Pancreas (tissue), 10 donors: ENCODE data around the gene FBXO47. TPM values are rescaled to one million over a fixed set of nuclear protein-coding genes. Genes with fewer than 3 reads are reported as not detected.
A peak's percentile ranks its signal among the peaks of the same experiment; 100 is the strongest.

ENCODE experiments used
- ATAC-seq, 4 donors: fragments of 200-7000 bp; cut with Tn5 transposase; one replicate each; pipeline versions ENCODE4 v1.8.0 to v1.9.1; 2020; ENCODE audit warnings: mild to moderate bottlenecking in 4 of 4, moderate library complexity in 4 of 4
- DNase-seq, 6 donors: peaks; one replicate each; pipeline ENCODE4 v3.0.0-alpha.2; 2020
- FAIRE-seq: peaks from 2 replicates; lab custom pipeline; 2012; peaks lifted over from hg19 to GRCh38; lab: Jason Lieb, UNC
- H3K27ac ChIP-seq, 4 donors: fragments of 200-600 bp; sonication (generic); 1 replicate in 3 of 4; 2 replicates in 1 of 4; pipeline versions ENCODE4 v1.5.0 to v1.8.0; 2020
- H3K27me3 ChIP-seq, 4 donors: fragments of 200-600 bp; one replicate each; pipeline ENCODE4 v1.8.0; 2021
- H3K36me3 ChIP-seq, 3 donors: fragments of 200-600 bp; sonication (generic) in 1 of 3; one replicate each; pipeline versions ENCODE4 v1.5.0 to v1.8.0; 2020 to 2021
- H3K4me1 ChIP-seq, 3 donors: fragments of 200-600 bp; one replicate each; pipeline ENCODE4 v1.8.0; 2021
- H3K4me3 ChIP-seq, 4 donors: fragments of 200-600 bp; sonication (generic) in 2 of 4; one replicate each; pipeline versions ENCODE4 v1.5.0 to v1.8.0; 2020 to 2021
- H3K9me3 ChIP-seq, 4 donors: fragments of 200-600 bp; one replicate each; pipeline ENCODE4 v1.8.0; 2021
- CTCF ChIP-seq, 4 donors: fragments of 200-600 bp; sonication (generic) in 3 of 4; IDR thresholded peaks; one replicate each; pipeline versions ENCODE4 v1.5.0 to v1.8.0; 2021; ENCODE audit warnings: antibody characterized with exemption in 4 of 4
- WGBS, 2 donors: extraction: QIAGEN DNeasy Blood & Tissue Kit; methylation state at CpG; one replicate each; pipeline ENCODE4 v1.1.7; 2013; 5-methylcytosine and 5-hydroxymethylcytosine counted together
- intact Hi-C, 3 donors: fragments of 100-400 bp; cut with DNase I; formaldehyde crosslinking; loops; one replicate each; pipeline versions ENCODE4 v1.11.1 to v1.14.2; 2022
- polyA plus RNA-seq, 2 donors: library from polyadenylated mRNA; stranded (reverse); fragments of 200-250 nt; gene quantifications; one replicate each; pipeline ENCODE4 v1.2.3, GENCODE V29; 2013
- total RNA-seq, 6 donors: library from RNA; stranded (reverse); fragmentation: NEBNext Ultra II Directional in 4 of 6; extraction: Animal tissue kit (Norgen Biotek cat#: 25700) in 4 of 6; gene quantifications; one replicate each; pipeline versions ENCODE4 v1.2.1 to v1.2.4, GENCODE V29; 2021 to 2023
- donor health status: healthy with polysubstance abuse.
- donor health status: DM: no; HTN: no; CAD: no; lungs with moderate emphysema.
- donor health status: DM: no; HTN: no; CAD: no.
- donor health status: control.
- donor health status: control.
- donor health status: Bipolar disorder and iron deficiency.
- donor health status: DM: yes; HTN: yes; CAD: no.
- donor health status: DM: no; HTN: no; CAD: no.
- donor health status: DM: no; HTN: no; CAD: no.
- donor health status: DM: yes; HTN: yes; CAD: no.

FBXO47 gene
- total and polyA plus RNA-seq, 8 donors: 0.06 TPM; not detected in 7

GRCh38 chr17:38969281-38969680 is 2.1 kb upstream of the FBXO47 start:
- FAIRE-seq (no peak), DNase-seq (peak in 1 of 6 donors; percentile 34), ATAC-seq (no peak)
- no peak for TF ChIP-seq CTCF (IDR thresholded peaks at IDR 0.05)
- Histone ChIP-seq H3K27ac (no peak overlapping the region), H3K4me1 (no peaks in the 10 kb centered on the region), H3K4me3 (no peak overlapping the region), H3K9me3 (no peaks in the 10 kb centered on the region), H3K36me3 (no peaks in the 10 kb centered on the region), H3K27me3 (no peaks in the 10 kb centered on the region)
- intact Hi-C loops: no loop called here
- 40 to 43% methylated on average over 4 of the region's 4 CpGs for WGBS, 2 donors

GRCh38 chr17:38961413-38961812 is 5.8 kb downstream of the FBXO47 start:
- ATAC-seq: no peak
- no peaks in the 10 kb centered on the region for H3K36me3 ChIP-seq
- H3K27me3 ChIP-seq: no peaks in the 10 kb centered on the region
- H3K27ac ChIP-seq: no peak overlapping the region
- TF ChIP-seq CTCF (IDR thresholded peaks at IDR 0.05): no peak
- intact Hi-C loops: no loop called here
- no peak for DNase-seq
- no peak for FAIRE-seq
- no peaks in the 10 kb centered on the region for H3K9me3 ChIP-seq
- 51 to 55% methylated on average over 4 of the region's 4 CpGs for WGBS, 2 donors
- no peak overlapping the region for H3K4me3 ChIP-seq
- H3K4me1 ChIP-seq: no peaks in the 10 kb centered on the region

- intact Hi-C loops: no loop called here
- no peaks in the 10 kb centered on the region for H3K36me3 ChIP-seq
- FAIRE-seq: no peak
- no peak overlapping the region for H3K4me3 ChIP-seq
- H3K27me3 ChIP-seq: no peaks in the 10 kb centered on the region
- no peak for ATAC-seq
- H3K9me3 ChIP-seq: no peaks in the 10 kb centered on the region
- TF ChIP-seq CTCF (IDR thresholded peaks at IDR 0.05): no peak
- WGBS, 2 donors: 83 to 95% methylated on average over 5 of the region's 5 CpGs
- H3K27ac ChIP-seq: no peak overlapping the region
- no peak for DNase-seq
- H3K4me1 ChIP-seq: no peaks in the 10 kb centered on the region
Observed at GRCh38 chr17:38960402-38960801, 6.8 kb downstream of the FBXO47 start.

- no peaks in the 10 kb centered on the region for H3K9me3 ChIP-seq
- intact Hi-C loops: no loop called here
Observed at GRCh38 chr17:38959508-38959907, 7.7 kb downstream of the FBXO47 start.

GRCh38 chr17:38958756-38959155 is 8.4 kb downstream of the FBXO47 start:
- Histone ChIP-seq H3K27ac (no peak overlapping the region), H3K4me1 (no peaks in the 10 kb centered on the region), H3K36me3 (no peaks in the 10 kb centered on the region), H3K9me3 (no peaks in the 10 kb centered on the region), H3K27me3 (no peaks in the 10 kb centered on the region), H3K4me3 (no peak overlapping the region)
- ATAC-seq: no peak
- no peak for DNase-seq
- peak; percentile 60 for FAIRE-seq
- no peak for TF ChIP-seq CTCF (IDR thresholded peaks at IDR 0.05)
- intact Hi-C loops: no loop called here

More at GRCh38 chr17:38959508-38959907, 7.7 kb downstream of the FBXO47 start:
- ATAC-seq: no peak
- H3K4me1 ChIP-seq: no peaks in the 10 kb centered on the region
- no peaks in the 10 kb centered on the region for H3K27me3 ChIP-seq
- H3K4me3 ChIP-seq: no peak overlapping the region
- no peaks in the 10 kb centered on the region for H3K36me3 ChIP-seq
- TF ChIP-seq CTCF (IDR thresholded peaks at IDR 0.05): no peak
- WGBS, 2 donors: 73% methylated on average over 3 of the region's 3 CpGs
- no peak for FAIRE-seq
- no peak for DNase-seq
- H3K27ac ChIP-seq: no peak overlapping the region
